Activated T-cell treated with anti-CD3 and anti-CD28 coated beads for 48 hours (primary cell): ENCODE results near the gene SLC4A3.

Source experiments
- DNase-seq: peaks from one replicate; pipeline ENCODE4 v3.0.0-alpha.2; 2020; ENCODE audit warnings: low read depth

Gene SLC4A3

GRCh38 chr2:219627103-219628100 lies at the start of gene SLC4A3:
TSS of gene SLC4A3 (plus strand) at chr2:219627630. CDS start at chr2:219627993, 363 bp downstream.
- no peak for DNase-seq

GRCh38 chr2:219578811-219579613 lies 48.4 kb upstream of the SLC4A3 start:
- no peak for DNase-seq

- DNase-seq, result no peak
Measured at GRCh38 chr2:219581346-219581745, 46.1 kb upstream of the SLC4A3 start.

GRCh38 chr2:219591091-219591490 lies 36.3 kb upstream of the SLC4A3 start:
- DNase-seq, result no peak

- DNase-seq, result no peak
Measured at GRCh38 chr2:219592736-219593135, 34.7 kb upstream of the SLC4A3 start.

- no peak for DNase-seq
Measured at GRCh38 chr2:219593154-219593553, 34.3 kb upstream of the SLC4A3 start.

- no peak for DNase-seq
Measured at GRCh38 chr2:219595256-219595655, 32.2 kb upstream of the SLC4A3 start.

GRCh38 chr2:219596954-219597551 lies 30.4 kb upstream of the SLC4A3 start:
- DNase-seq, result no peak

- peak; percentile 86 for DNase-seq
Measured at GRCh38 chr2:219597552-219598307, 29.7 kb upstream of the SLC4A3 start, which contains the start of gene STK11IP. TSS of gene STK11IP (plus strand) at chr2:219597857. CDS start at chr2:219598120, 263 bp downstream.

- DNase-seq, result no peak
Measured at GRCh38 chr2:219598308-219599078, 28.9 kb upstream of the SLC4A3 start.

GRCh38 chr2:219603771-219604170 lies 23.7 kb upstream of the SLC4A3 start:
- no peak for DNase-seq

- no peak for DNase-seq
Measured at GRCh38 chr2:219605607-219605954, 21.8 kb upstream of the SLC4A3 start.

- DNase-seq, result no peak
Measured at GRCh38 chr2:219607931-219608330, 19.5 kb upstream of the SLC4A3 start.

GRCh38 chr2:219608399-219608964 lies 18.9 kb upstream of the SLC4A3 start:
- DNase-seq, result no peak

GRCh38 chr2:219609149-219609750 lies 18.2 kb upstream of the SLC4A3 start:
- no peak for DNase-seq

- no peak for DNase-seq
Measured at GRCh38 chr2:219611306-219611705, 16.1 kb upstream of the SLC4A3 start.

GRCh38 chr2:219611866-219612576 lies 15.4 kb upstream of the SLC4A3 start:
- no peak for DNase-seq

- no peak for DNase-seq
Measured at GRCh38 chr2:219612577-219613286, 14.7 kb upstream of the SLC4A3 start.
